PC-3 (cell line): ENCODE data around the gene SCAMP3. TPM values are rescaled to one million over a fixed set of nuclear protein-coding genes. Genes with fewer than 3 reads are reported as not detected.

Experiments
- ATAC-seq: fragments of 200-7000 bp; cut with Tn5 transposase; 2 replicates; pipeline ENCODE4 v1.9.1; 2020; ENCODE audit warnings: mild to moderate bottlenecking, moderate library complexity
- BruUV-seq: library from RNA; stranded (reverse); fragments of 400-500 nt; replicated peaks from 2 replicates; lab custom pipeline; 2021; lab: Mats Ljungman, UMichigan
- CTCF ChIA-PET: fragments of 300-600 bp; sonication (Branson Sonifier 250); formaldehyde crosslinking; loops from one replicate; lab custom pipeline; 2022; ENCODE audit warnings: antibody characterized with exemption; lab: Charles Lee
- POLR2A ChIA-PET: fragments of 300-600 bp; sonication (Branson Sonifier 250); formaldehyde crosslinking; loops from one replicate; lab custom pipeline; 2022; ENCODE audit warnings: antibody characterized with exemption; ENCODE audit not compliant: unreplicated experiment; lab: Charles Lee
- DNase-seq: peaks from one replicate; pipeline ENCODE4 v3.0.0-alpha.2; 2015
- H2AFZ ChIP-seq: fragments of 300-600 bp; sonication (generic); 2 replicates; pipeline ENCODE4 v1.6.0; 2016; ENCODE audit warnings: antibody characterized with exemption, low read length
- H3F3A ChIP-seq: fragments of 300-600 bp; sonication (generic); one replicate; pipeline ENCODE4 v1.6.0; 2017; ENCODE audit warnings: antibody characterized with exemption, low read length, control low read depth, mild to moderate bottlenecking; ENCODE audit not compliant: unreplicated experiment
- H3K27ac ChIP-seq: fragments of 300-600 bp; sonication (generic); 2 replicates; pipeline ENCODE4 v1.5.1; 2016; ENCODE audit warnings: mild to moderate bottlenecking, low read length
- H3K27me3 ChIP-seq: fragments of 300-600 bp; sonication (generic); 2 replicates; pipeline ENCODE4 v1.6.1; 2016; ENCODE audit warnings: low read length, mixed read lengths
- H3K36me3 ChIP-seq: fragments of 300-600 bp; sonication (generic); 2 replicates; pipeline ENCODE4 v1.6.1; 2016; ENCODE audit warnings: low read depth, mixed run types, low read length, mixed read lengths
- H3K4me1 ChIP-seq: fragments of 300-600 bp; sonication (generic); 2 replicates; pipeline ENCODE4 v1.5.1; 2016; ENCODE audit warnings: low read length; ENCODE audit not compliant: insufficient read depth
- H3K4me2 ChIP-seq: fragments of 300-600 bp; sonication (generic); 2 replicates; pipeline ENCODE4 v1.6.0; 2016; ENCODE audit warnings: low read length
- H3K4me3 ChIP-seq: fragments of 300-600 bp; sonication (generic); 2 replicates; pipeline ENCODE4 v1.5.1; 2016; ENCODE audit warnings: mild to moderate bottlenecking, low read length, mixed read lengths
- H3K79me2 ChIP-seq: fragments of 300-600 bp; sonication (generic); 2 replicates; pipeline ENCODE4 v1.6.1; 2017; ENCODE audit warnings: low read length, mixed read lengths
- H3K9ac ChIP-seq: fragments of 300-600 bp; sonication (generic); 2 replicates; pipeline ENCODE4 v1.6.0; 2016; ENCODE audit warnings: mild to moderate bottlenecking, low read length
- H3K9me2 ChIP-seq: fragments of 300-600 bp; sonication (generic); replicated peaks from 2 replicates; pipeline ENCODE4 v1.6.1; 2016; ENCODE audit warnings: mixed run types, low read length, mixed read lengths
- H3K9me3 ChIP-seq: fragments of 300-600 bp; sonication (generic); 2 replicates; pipeline ENCODE4 v1.6.1; 2016; ENCODE audit warnings: low read length, mixed read lengths
- H4K20me1 ChIP-seq: fragments of 300-600 bp; sonication (generic); 2 replicates; pipeline ENCODE4 v1.6.1; 2016; ENCODE audit warnings: low read length, mixed read lengths
- EZH2 ChIP-seq: fragments of 300-600 bp; sonication (generic); IDR thresholded peaks from one replicate; pipeline ENCODE4 v1.6.1; 2017; ENCODE audit warnings: antibody characterized with exemption, mild to moderate bottlenecking, low read length; ENCODE audit not compliant: unreplicated experiment
- EZH2phosphoT487 ChIP-seq: fragments of 300-600 bp; sonication (generic); IDR thresholded peaks from 2 replicates; pipeline ENCODE4 v1.6.1; 2018; ENCODE audit warnings: mild to moderate bottlenecking, antibody characterized with exemption, low read length, borderline replicate concordance
- intact Hi-C: fragments of 100-400 bp; cut with micrococcal nuclease; formaldehyde crosslinking; loops from 2 replicates; pipeline ENCODE4 v1.9.0; 2023
- total RNA-seq: library from RNA; depleted of rRNA; stranded (reverse); fragments of >200 nt; gene quantifications from 2 replicates; pipeline ENCODE4 v1.2.3, GENCODE V29; 2014
- TF ChIP-seq, protein P1 (sequence below): fragments of 300-600 bp; sonication (generic); conservative IDR thresholded peaks from 2 replicates; pipeline ENCODE4 v1.5.1; 2017; ENCODE audit warnings: antibody characterized with exemption, low read depth, mild to moderate bottlenecking, low read length

The SCAMP3 gene
- total RNA-seq, 1 experiment from 2014 or later: 219 TPM

DNA sequence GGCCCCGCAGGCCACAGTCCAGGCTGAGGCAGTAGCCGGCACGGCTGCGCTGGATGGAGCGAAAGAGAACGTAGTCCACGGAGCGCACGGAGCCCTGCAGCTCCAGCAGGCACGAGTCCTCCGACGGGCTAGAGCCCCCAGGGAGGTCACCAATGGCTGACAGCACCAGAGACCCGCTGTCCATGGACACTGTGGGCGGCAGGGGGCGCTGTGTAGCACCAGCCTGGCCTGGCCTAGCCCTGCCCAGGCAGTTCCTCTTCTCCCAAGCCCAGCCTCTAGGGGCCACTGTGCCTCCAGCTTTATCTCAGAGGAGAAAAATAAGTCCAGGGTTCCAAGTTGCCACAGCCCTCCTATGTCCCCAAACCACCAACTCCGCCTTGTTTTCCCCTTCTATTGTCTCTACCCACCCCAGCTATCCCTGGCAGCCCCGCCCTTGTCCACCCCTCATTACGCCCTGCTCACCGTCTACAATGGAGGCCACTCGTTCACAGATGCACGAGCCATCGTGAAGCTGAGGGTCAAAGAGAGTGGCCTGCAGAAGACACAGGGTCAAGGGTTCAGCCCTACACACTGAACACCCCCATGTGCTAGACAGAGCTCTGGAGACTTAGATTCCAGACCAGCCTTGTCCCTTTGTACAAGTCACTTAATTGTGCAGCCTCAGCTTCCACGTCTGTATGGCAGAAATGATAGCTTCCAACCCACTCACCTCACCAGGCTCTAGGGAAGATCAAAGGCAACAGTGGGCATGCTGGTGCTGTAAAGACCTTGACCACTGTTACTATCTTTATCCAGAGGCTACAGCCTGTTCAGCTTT lies 11.3 kb downstream of the SCAMP3 start:
- Histone ChIP-seq H3K4me1 (peaks cover 19% of the 10 kb centered on the region), H3K27me3 (no peaks in the 10 kb centered on the region), H3K27ac (no peak overlapping the region), H3K79me2 (peaks cover 21% of the 10 kb centered on the region), H3K4me2 (no peak overlapping the region), H2AFZ (0 out of 2 replicates have a peak overlapping the region, but pooled peaks have one; percentile 19), H3K9me2 (no peaks in the 10 kb centered on the region), H3K36me3 (peaks cover 15% of the 10 kb centered on the region; the same call in 1 of the 2 replicates), H3K9me3 (no peaks in the 10 kb centered on the region), H3K4me3 (no peak overlapping the region), H4K20me1 (no peaks in the 10 kb centered on the region), H3K9ac (no peak overlapping the region), H3F3A (no peaks in the 10 kb centered on the region)
- ChIA-PET POLR2A (interaction anchor here (0.6 kb wide), 1 partner anchor 72 kb away, joined by 4 read pairs; no protein-coding TSS in a partner anchor), CTCF (interaction anchor here (0.5 to 1.6 kb wide), 14 partner anchors 10 to 253 kb away, joined by 3 to 14 read pairs (median 4); partner anchors contain the start of genes CLK2, HCN3 and SCAMP3)
- peak; percentile 97 for DNase-seq
- intact Hi-C loops: loop anchor here (1.0 kb wide), 3 partner anchors 22 to 74 kb away; partner anchors contain the start of gene CLK2
- TF ChIP-seq EZH2 (no peak), EZH2phosphoT487 (no peak)
- TF ChIP-seq, protein P1, sequence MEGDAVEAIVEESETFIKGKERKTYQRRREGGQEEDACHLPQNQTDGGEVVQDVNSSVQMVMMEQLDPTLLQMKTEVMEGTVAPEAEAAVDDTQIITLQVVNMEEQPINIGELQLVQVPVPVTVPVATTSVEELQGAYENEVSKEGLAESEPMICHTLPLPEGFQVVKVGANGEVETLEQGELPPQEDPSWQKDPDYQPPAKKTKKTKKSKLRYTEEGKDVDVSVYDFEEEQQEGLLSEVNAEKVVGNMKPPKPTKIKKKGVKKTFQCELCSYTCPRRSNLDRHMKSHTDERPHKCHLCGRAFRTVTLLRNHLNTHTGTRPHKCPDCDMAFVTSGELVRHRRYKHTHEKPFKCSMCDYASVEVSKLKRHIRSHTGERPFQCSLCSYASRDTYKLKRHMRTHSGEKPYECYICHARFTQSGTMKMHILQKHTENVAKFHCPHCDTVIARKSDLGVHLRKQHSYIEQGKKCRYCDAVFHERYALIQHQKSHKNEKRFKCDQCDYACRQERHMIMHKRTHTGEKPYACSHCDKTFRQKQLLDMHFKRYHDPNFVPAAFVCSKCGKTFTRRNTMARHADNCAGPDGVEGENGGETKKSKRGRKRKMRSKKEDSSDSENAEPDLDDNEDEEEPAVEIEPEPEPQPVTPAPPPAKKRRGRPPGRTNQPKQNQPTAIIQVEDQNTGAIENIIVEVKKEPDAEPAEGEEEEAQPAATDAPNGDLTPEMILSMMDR: peak; percentile 99
- no TSS peak for BruUV-seq
- peak; percentile 66 for ATAC-seq

DNA sequence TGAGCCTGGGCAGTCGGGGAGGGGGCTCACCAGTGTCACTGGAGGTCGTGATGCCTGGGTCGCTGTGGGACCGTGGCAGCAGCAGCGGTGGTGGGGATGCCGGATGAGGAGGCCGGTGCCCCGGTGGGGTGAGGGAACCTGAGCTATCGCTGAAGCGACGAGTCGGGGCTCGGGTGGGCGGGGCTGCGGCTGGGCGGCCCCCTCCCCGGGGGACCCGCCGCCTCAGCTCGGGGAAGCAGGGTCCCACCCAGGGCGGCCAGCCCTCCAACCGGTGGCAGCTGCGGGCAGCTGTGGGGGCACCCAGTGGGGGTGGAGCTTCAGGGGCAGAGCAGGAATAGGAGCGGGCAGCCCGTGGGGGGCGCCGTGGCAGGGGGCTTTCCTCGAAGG lies 11.9 kb downstream of the SCAMP3 start:
- no peak overlapping the region for H3K9ac ChIP-seq
- H3K9me2 ChIP-seq: no peaks in the 10 kb centered on the region
- no peaks in the 10 kb centered on the region for H3K9me3 ChIP-seq
- POLR2A ChIA-PET: no interaction called here
- no peak for TF ChIP-seq EZH2
- TF ChIP-seq EZH2phosphoT487: no peak
- TF ChIP-seq, protein P1: no peak
- CTCF ChIA-PET: interaction anchor here (0.6 to 1.4 kb wide), 5 partner anchors 11 to 329 kb away, joined by 4 to 14 read pairs (median 6); partner anchors contain the start of genes CLK2 and SCAMP3
- peaks cover 21% of the 10 kb centered on the region for H3K79me2 ChIP-seq
- no peak overlapping the region for H3K4me3 ChIP-seq
- 0 out of 2 replicates have a peak overlapping the region, but pooled peaks have one; percentile 19 for H2AFZ ChIP-seq
- ATAC-seq: no peak
- peaks cover 18% of the 10 kb centered on the region for H3K4me1 ChIP-seq
- no TSS peak for BruUV-seq
- no peaks in the 10 kb centered on the region for H3F3A ChIP-seq
- intact Hi-C loops: loop anchor here (1.0 kb wide), 3 partner anchors 23 to 75 kb away; partner anchors contain the start of gene CLK2
- H3K27ac ChIP-seq: no peak overlapping the region
- no peak for DNase-seq
- H4K20me1 ChIP-seq: no peaks in the 10 kb centered on the region
- peaks cover 15% of the 10 kb centered on the region; the same call in 1 of the 2 replicates for H3K36me3 ChIP-seq
- H3K27me3 ChIP-seq: no peaks in the 10 kb centered on the region
- H3K4me2 ChIP-seq: no peak overlapping the region
